Measurements from ENCODE around the gene CEBPE.

The CEBPE gene

GRCh38 chr14:23119363-23120327 lies 590 bp upstream of the CEBPE start:
- Histone ChIP-seq H3K4me1 (ENCODE audit: insufficient read depth, low read length, poor library complexity, severe bottlenecking) (peaks cover 24% of the 10 kb centered on the region), H3K36me3 (ENCODE audit: insufficient read depth, low read length) (no peaks in the 10 kb centered on the region), H3K4me3 (ENCODE audit: low read length, poor library complexity, severe bottlenecking) (peak overlapping the region; percentile 60), H3F3A (ENCODE audit: low read depth) (0 out of 2 replicates have a peak, but pooled peaks cover 3% of the 10 kb centered on the region), H3K9me3 (ENCODE audit: insufficient read depth, low read depth, low read length) (no peaks in the 10 kb centered on the region), H3K79me2 (ENCODE audit: insufficient read depth, low read length) (no peaks in the 10 kb centered on the region), H3K9ac (ENCODE audit: low read depth, low read length, poor library complexity, severe bottlenecking) (peak overlapping the region; percentile 71), H2AFZ (ENCODE audit: low read length) (peak overlapping the region; percentile 90), H3K27me3 (ENCODE audit: insufficient read depth, low read length, poor library complexity, severe bottlenecking) (no peaks in the 10 kb centered on the region), H3K4me2 (ENCODE audit: low read depth, low read length, poor library complexity, severe bottlenecking) (peak overlapping the region; percentile 87), H3K9me2 (replicated peaks; ENCODE audit: low read depth, low read length) (no peaks in the 10 kb centered on the region), H4K20me1 (ENCODE audit: insufficient read depth, low read length, poor library complexity, severe bottlenecking) (no peaks in the 10 kb centered on the region)
- no peak for TF ChIP-seq EZH2phosphoT487 (IDR thresholded peaks at IDR 0.05; ENCODE audit: borderline replicate concordance)
- no peak for TF ChIP-seq CTCF (conservative IDR thresholded peaks at IDR 0.05; ENCODE audit: low read length)

GRCh38 chr14:23117371-23118020 lies 1.6 kb downstream of the CEBPE start:
- Histone ChIP-seq H3K4me1 (ENCODE audit: insufficient read depth, low read length, poor library complexity, severe bottlenecking) (peaks cover 27% of the 10 kb centered on the region), H3K4me2 (ENCODE audit: low read depth, low read length, poor library complexity, severe bottlenecking) (no peak overlapping the region), H3K9ac (ENCODE audit: low read depth, low read length, poor library complexity, severe bottlenecking) (peak overlapping the region; percentile 71), H3K9me3 (ENCODE audit: insufficient read depth, low read depth, low read length) (no peaks in the 10 kb centered on the region), H3K27me3 (ENCODE audit: insufficient read depth, low read length, poor library complexity, severe bottlenecking) (no peaks in the 10 kb centered on the region), H4K20me1 (ENCODE audit: insufficient read depth, low read length, poor library complexity, severe bottlenecking) (no peaks in the 10 kb centered on the region), H3F3A (ENCODE audit: low read depth) (0 out of 2 replicates have a peak, but pooled peaks cover 3% of the 10 kb centered on the region), H2AFZ (ENCODE audit: low read length) (no peak overlapping the region), H3K36me3 (ENCODE audit: insufficient read depth, low read length) (no peaks in the 10 kb centered on the region), H3K79me2 (ENCODE audit: insufficient read depth, low read length) (no peaks in the 10 kb centered on the region), H3K4me3 (ENCODE audit: low read length, poor library complexity, severe bottlenecking) (no peak overlapping the region), H3K9me2 (replicated peaks; ENCODE audit: low read depth, low read length) (no peaks in the 10 kb centered on the region)
- no peak for TF ChIP-seq CTCF (conservative IDR thresholded peaks at IDR 0.05; ENCODE audit: low read length)
- TF ChIP-seq EZH2phosphoT487 (IDR thresholded peaks at IDR 0.05; ENCODE audit: borderline replicate concordance), result no peak

GRCh38 chr14:23115918-23116317 lies 3.1 kb downstream of the CEBPE start:
- H3K9me2 ChIP-seq (replicated peaks; ENCODE audit: low read depth, low read length), result no peaks in the 10 kb centered on the region
- peaks cover 27% of the 10 kb centered on the region for H3K4me1 ChIP-seq (ENCODE audit: insufficient read depth, low read length, poor library complexity, severe bottlenecking)
- TF ChIP-seq EZH2phosphoT487 (IDR thresholded peaks at IDR 0.05; ENCODE audit: borderline replicate concordance) (no peak), CTCF (conservative IDR thresholded peaks at IDR 0.05; ENCODE audit: low read length) (no peak)
- H3K9me3 ChIP-seq (ENCODE audit: insufficient read depth, low read depth, low read length), result no peaks in the 10 kb centered on the region
- H3K79me2 ChIP-seq (ENCODE audit: insufficient read depth, low read length), result no peaks in the 10 kb centered on the region
- no peaks in the 10 kb centered on the region for H3K36me3 ChIP-seq (ENCODE audit: insufficient read depth, low read length)
- no peaks in the 10 kb centered on the region for H4K20me1 ChIP-seq (ENCODE audit: insufficient read depth, low read length, poor library complexity, severe bottlenecking)
- H3K9ac ChIP-seq (ENCODE audit: low read depth, low read length, poor library complexity, severe bottlenecking), result no peak overlapping the region
- no peak overlapping the region for H3K4me3 ChIP-seq (ENCODE audit: low read length, poor library complexity, severe bottlenecking)
- H3K27me3 ChIP-seq (ENCODE audit: insufficient read depth, low read length, poor library complexity, severe bottlenecking), result no peaks in the 10 kb centered on the region
- H3K4me2 ChIP-seq (ENCODE audit: low read depth, low read length, poor library complexity, severe bottlenecking), result no peak overlapping the region
- H2AFZ ChIP-seq (ENCODE audit: low read length), result no peak overlapping the region
- H3F3A ChIP-seq (ENCODE audit: low read depth), result 0 out of 2 replicates have a peak, but pooled peaks cover 3% of the 10 kb centered on the region

Data from Loucy (cell line).